ENCODE measurements around the gene MAD1L1. TPM values are rescaled to one million over a fixed set of nuclear protein-coding genes. Genes with fewer than 3 reads are reported as not detected.

The MAD1L1 gene
- total RNA-seq, 2 donors from 2014 or later = 59.1 to 61.4 TPM

DNA sequence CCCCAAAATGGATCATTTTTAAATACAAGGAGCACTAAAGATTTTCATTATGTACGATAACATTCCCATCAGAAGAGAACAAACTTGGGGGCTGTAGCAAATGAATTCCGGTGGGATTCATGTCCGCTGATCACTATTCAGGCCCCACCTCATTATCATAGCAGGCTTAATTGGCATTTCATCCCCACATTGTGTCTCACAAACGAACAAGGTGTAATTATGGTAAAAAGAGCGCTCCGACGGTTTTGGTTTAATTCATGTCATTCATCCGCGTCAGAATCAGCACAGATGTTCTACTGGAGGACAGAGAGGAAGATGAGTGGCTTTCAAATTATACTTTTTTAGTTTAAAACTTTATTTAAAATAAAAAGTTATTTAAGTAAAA, 124.7 kb downstream of the MAD1L1 start:
- TF ChIP-seq, protein P1, sequence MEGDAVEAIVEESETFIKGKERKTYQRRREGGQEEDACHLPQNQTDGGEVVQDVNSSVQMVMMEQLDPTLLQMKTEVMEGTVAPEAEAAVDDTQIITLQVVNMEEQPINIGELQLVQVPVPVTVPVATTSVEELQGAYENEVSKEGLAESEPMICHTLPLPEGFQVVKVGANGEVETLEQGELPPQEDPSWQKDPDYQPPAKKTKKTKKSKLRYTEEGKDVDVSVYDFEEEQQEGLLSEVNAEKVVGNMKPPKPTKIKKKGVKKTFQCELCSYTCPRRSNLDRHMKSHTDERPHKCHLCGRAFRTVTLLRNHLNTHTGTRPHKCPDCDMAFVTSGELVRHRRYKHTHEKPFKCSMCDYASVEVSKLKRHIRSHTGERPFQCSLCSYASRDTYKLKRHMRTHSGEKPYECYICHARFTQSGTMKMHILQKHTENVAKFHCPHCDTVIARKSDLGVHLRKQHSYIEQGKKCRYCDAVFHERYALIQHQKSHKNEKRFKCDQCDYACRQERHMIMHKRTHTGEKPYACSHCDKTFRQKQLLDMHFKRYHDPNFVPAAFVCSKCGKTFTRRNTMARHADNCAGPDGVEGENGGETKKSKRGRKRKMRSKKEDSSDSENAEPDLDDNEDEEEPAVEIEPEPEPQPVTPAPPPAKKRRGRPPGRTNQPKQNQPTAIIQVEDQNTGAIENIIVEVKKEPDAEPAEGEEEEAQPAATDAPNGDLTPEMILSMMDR (conservative IDR thresholded peaks at IDR 0.05) = no peak
- Mint-ChIP-seq H3K4me1 (peaks cover 27% of the 10 kb centered on the region), H3K4me3 (no peak overlapping the region), H3K36me3 (ENCODE audit: low read depth) (no peaks in the 10 kb centered on the region), H3K9me3 (no peaks in the 10 kb centered on the region), H3K27me3 (ENCODE audit: insufficient read depth) (no peaks in the 10 kb centered on the region), H3K27ac (peak overlapping the region; percentile 58)
- peaks cover 7% of the 10 kb centered on the region for H3K4me1 ChIP-seq (ENCODE audit: control insufficient read depth, insufficient read depth, low read length)
- 91 to 94% methylated on average over 3 to 9 of the region's 9 CpGs for WGBS, 2 experiments (ENCODE audit: insufficient coverage in 1 of 2, insufficient read length in 1 of 2)
- no peak overlapping the region for H3K9ac ChIP-seq (ENCODE audit: extremely low read depth, low read length, poor library complexity, severe bottlenecking)
- no peaks in the 10 kb centered on the region for H3K27me3 ChIP-seq (ENCODE audit: control insufficient read depth, insufficient read depth, low read length, poor library complexity, severe bottlenecking)
- H3K9me3 ChIP-seq (ENCODE audit: control insufficient read depth, low read length) = no peaks in the 10 kb centered on the region
- H3K4me3 ChIP-seq (ENCODE audit: low read length) = no peak overlapping the region
- no peak for DNase-seq
- H3K36me3 ChIP-seq (ENCODE audit: control insufficient read depth, insufficient read depth, low read length) = peaks cover 4% of the 10 kb centered on the region
- peak overlapping the region; percentile 97 for H3K27ac ChIP-seq (ENCODE audit: low read depth, low read length)

DNA sequence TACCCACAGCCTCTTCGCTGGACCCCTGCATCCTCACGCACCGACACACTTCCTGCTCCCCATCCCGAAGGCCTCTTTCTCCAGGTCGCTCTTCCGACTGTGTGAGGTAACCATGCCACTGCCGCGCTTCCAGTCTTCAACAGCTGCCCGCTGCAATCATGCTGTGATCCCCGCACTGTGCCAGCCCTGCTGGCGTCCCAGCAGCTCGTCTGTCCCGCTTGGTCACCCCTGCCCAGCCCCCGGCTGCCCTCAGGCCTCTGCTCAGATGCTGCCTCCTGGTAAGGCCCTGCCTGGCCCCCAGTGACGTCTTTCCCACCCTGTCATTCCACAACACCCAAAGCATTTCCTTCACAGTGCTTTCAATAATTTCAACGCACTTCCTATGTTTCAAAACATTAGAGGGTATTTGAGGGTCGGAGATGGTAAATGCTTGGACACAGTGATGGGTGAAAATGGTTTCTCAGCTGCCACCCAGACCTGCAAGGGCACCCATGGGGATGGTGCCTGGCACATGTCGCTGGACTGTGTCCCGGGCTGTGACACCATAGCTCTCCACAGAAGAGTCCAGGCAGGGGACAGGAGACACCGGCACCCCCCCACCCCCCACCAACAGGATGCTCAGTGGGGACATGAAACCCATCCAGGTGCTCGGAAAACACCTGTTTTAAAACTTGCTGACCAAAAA, 125.2 kb downstream of the MAD1L1 start:
- TF ChIP-seq, protein P1 (conservative IDR thresholded peaks at IDR 0.05) = no peak
- Mint-ChIP-seq H3K4me1 (peaks cover 27% of the 10 kb centered on the region), H3K4me3 (no peak overlapping the region), H3K9me3 (no peaks in the 10 kb centered on the region), H3K27ac (peak overlapping the region; percentile 58), H3K36me3 (ENCODE audit: low read depth) (peaks cover 2% of the 10 kb centered on the region), H3K27me3 (ENCODE audit: insufficient read depth) (no peaks in the 10 kb centered on the region)
- DNase-seq = no peak
- Histone ChIP-seq H3K4me1 (ENCODE audit: control insufficient read depth, insufficient read depth, low read length) (peaks cover 7% of the 10 kb centered on the region), H3K4me3 (ENCODE audit: low read length) (no peak overlapping the region), H3K9ac (ENCODE audit: extremely low read depth, low read length, poor library complexity, severe bottlenecking) (no peak overlapping the region), H3K27me3 (ENCODE audit: control insufficient read depth, insufficient read depth, low read length, poor library complexity, severe bottlenecking) (no peaks in the 10 kb centered on the region), H3K9me3 (ENCODE audit: control insufficient read depth, low read length) (no peaks in the 10 kb centered on the region), H3K27ac (ENCODE audit: low read depth, low read length) (peak overlapping the region; percentile 97), H3K36me3 (ENCODE audit: control insufficient read depth, insufficient read depth, low read length) (peaks cover 4% of the 10 kb centered on the region)
- WGBS, 2 experiments (ENCODE audit: insufficient coverage in 1 of 2, insufficient read length in 1 of 2) = 90 to 91% methylated on average over 16 to 21 of the region's 21 CpGs

- peak overlapping the region; percentile 52 for H3K27ac Mint-ChIP-seq
- H3K4me1 Mint-ChIP-seq = peaks cover 27% of the 10 kb centered on the region
- DNase-seq = peak; percentile 72
- H3K9me3 ChIP-seq (ENCODE audit: control insufficient read depth, low read length) = no peaks in the 10 kb centered on the region
- H3K27me3 Mint-ChIP-seq (ENCODE audit: insufficient read depth) = no peaks in the 10 kb centered on the region
- H3K9me3 Mint-ChIP-seq = no peaks in the 10 kb centered on the region
- 74 to 90% methylated on average over 5 to 15 of the region's 15 CpGs for whole genome bisulfite sequencing, 2 experiments (ENCODE audit: insufficient coverage in 1 of 2, insufficient read length in 1 of 2)
- H3K36me3 Mint-ChIP-seq (ENCODE audit: low read depth) = peaks cover 6% of the 10 kb centered on the region
- H3K36me3 ChIP-seq (ENCODE audit: control insufficient read depth, insufficient read depth, low read length) = peaks cover 4% of the 10 kb centered on the region
- peak overlapping the region; percentile 97 for H3K27ac ChIP-seq (ENCODE audit: low read depth, low read length)
- TF ChIP-seq, protein P1 (conservative IDR thresholded peaks at IDR 0.05) = no peak
- H3K4me3 Mint-ChIP-seq = no peak overlapping the region
- H3K4me3 ChIP-seq (ENCODE audit: low read length) = no peak overlapping the region
- H3K9ac ChIP-seq (ENCODE audit: extremely low read depth, low read length, poor library complexity, severe bottlenecking) = no peak overlapping the region
- H3K4me1 ChIP-seq (ENCODE audit: control insufficient read depth, insufficient read depth, low read length) = peaks cover 7% of the 10 kb centered on the region
- H3K27me3 ChIP-seq (ENCODE audit: control insufficient read depth, insufficient read depth, low read length, poor library complexity, severe bottlenecking) = no peaks in the 10 kb centered on the region
Observed at GRCh38 chr7:2106924-2107323, 125.8 kb downstream of the MAD1L1 start.

Data from endodermal cell (in vitro differentiated cells).